OCI-M2 (cell line): Measurements from ENCODE around the gene MAP3K6.

Experiments
- DNase-seq: peaks from one replicate; lab custom pipeline; 2025; ENCODE audit not compliant: unreplicated experiment; lab: John Stamatoyannopoulos, UW

MAP3K6 gene

GRCh38 chr1:27356619-27357280, 10.0 kb downstream of the MAP3K6 start:
- DNase-seq: no peak

DNA sequence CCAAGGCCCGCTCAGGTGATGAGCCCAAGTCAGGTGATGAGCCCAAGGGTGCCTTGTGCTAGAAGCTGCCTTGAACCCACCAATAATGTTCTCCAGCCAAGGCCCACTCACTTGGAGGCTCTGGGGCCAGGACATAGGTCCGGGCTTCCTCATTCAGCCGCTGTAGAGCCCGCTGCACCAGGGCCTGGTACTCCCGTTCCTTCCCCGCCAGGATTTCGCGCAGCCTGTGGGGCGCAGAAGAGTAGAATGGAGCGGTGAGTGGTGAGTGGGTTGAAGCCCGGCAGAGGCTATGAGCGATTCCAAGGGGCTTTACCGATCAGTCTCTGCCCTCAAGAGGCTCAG, 10.5 kb downstream of the MAP3K6 start:
- no peak for DNase-seq

DNA sequence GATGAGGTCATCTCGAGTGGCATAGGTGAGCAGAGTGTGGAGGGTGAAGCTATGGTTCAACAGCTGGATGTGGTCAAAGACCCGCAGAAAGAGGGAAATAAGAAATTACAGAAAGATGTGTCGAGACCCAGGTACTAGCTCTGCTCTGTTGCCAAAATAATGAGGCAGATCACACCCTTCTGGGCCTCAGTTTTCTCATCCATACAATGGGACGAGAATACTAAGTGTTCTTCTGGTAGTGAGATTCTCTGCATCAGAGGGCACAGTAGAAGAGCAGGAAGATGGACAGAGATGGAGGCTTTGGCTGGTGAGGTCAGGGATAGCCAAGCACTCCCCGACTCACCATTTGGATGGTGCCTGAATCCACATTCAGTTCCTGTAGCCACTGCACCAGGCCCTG, 11.1 kb downstream of the MAP3K6 start:
- DNase-seq: no peak

DNA sequence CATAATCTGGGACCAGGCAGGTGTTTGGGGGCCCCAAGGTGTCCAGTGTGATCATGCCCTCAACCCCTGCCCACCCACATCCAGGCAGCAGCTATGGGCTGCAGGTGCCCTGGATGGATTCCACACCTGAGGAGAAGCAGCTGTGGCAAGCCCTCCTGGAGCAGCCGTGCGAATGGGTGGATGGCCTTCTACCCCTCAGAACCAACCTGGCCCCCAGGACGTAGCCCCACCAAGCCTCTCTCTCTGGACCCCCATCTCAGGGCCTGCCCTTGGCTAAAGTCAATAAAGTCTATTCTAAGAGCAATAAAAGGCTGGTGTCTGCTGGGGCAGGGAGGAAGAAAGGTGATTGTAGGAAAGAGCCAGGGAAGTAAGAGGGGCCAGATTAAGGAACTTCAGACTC, 13.1 kb downstream of the MAP3K6 start:
- no peak for DNase-seq

DNA sequence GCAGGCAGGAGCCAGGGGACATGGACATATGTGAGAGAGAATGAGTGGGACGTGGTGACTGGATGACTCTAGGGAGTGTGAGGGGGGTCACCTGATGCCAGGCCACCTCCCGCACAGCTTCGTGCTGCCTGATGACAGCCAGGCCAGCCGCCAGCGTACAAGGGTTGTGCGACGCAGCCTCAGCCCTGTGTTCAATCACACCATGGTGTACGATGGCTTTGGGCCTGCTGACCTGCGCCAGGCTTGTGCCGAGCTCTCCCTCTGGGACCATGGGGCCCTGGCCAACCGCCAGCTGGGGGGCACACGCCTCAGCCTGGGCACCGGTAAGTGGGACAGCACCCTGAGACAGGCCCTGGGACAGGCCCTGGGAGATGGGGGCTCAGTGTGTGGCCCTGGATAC, 13.6 kb downstream of the MAP3K6 start:
- no peak for DNase-seq

DNA sequence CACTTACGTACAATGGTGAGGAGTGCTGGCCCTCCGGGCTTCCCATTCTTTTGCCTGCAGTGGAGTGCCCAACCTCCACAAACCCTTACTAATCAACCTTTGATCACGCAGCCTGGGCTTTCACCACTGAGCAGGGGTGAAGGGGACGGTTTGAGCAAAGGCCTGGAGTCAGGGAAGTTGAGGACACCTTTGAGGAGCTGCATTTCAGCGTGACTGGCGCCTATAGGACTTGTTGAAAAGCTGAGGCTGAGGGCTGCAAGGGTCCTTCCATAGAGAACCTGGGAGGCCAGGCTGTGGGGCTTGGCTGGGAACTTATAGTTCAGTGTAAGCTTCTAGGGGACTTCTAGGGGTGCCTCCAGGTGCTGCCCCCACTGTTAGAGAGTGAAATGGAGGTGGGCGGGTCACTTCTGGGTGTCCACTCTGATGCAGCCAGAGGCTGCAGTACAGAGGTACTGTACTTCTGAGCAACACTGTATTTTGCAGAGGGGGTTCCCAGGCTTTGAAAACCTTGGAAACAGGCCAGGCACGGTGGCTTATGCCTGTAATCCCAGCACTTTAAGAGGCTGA, 15.1 kb downstream of the MAP3K6 start:
- DNase-seq: no peak

DNA sequence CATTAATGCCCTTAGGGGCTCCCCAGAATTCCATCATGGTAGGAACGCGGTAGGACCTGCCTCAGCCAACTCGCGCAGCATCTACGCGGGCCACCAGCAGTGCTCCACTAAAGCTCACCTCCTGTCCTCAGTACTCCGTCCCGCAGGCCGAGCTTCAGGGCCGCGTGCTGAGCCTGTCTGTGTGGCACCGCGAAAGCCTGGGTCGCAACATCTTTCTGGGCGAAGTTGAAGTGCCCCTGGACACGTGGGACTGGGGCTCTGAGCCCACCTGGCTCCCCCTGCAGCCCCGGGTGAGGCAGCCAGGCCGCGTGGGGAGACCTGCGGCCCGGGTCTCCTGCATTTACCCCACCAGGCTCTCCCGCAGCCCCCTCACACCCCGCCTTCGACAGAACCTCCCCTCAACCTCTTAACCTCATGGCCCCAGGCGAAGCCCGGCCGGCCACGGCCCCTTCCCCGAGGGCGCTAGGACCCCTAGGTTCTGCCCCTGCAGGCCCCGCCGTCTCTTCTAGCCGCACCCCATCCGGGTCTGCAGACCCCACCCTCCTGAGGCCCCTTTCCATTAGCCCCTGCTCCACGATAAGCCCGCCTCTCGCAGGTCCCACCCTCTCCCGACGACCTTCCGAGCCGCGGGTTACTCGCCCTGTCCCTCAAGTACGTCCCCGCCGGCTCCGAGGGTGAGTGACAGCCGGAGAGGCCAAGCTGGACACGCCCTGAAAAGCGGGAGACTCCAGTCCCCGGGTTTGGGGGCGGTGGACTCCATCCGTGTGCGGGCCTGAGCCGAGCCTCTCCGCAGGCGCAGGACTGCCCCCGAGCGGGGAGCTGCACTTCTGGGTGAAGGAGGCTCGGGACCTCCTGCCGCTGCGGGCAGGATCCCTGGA, 15.9 kb downstream of the MAP3K6 start:
- DNase-seq: no peak

DNA sequence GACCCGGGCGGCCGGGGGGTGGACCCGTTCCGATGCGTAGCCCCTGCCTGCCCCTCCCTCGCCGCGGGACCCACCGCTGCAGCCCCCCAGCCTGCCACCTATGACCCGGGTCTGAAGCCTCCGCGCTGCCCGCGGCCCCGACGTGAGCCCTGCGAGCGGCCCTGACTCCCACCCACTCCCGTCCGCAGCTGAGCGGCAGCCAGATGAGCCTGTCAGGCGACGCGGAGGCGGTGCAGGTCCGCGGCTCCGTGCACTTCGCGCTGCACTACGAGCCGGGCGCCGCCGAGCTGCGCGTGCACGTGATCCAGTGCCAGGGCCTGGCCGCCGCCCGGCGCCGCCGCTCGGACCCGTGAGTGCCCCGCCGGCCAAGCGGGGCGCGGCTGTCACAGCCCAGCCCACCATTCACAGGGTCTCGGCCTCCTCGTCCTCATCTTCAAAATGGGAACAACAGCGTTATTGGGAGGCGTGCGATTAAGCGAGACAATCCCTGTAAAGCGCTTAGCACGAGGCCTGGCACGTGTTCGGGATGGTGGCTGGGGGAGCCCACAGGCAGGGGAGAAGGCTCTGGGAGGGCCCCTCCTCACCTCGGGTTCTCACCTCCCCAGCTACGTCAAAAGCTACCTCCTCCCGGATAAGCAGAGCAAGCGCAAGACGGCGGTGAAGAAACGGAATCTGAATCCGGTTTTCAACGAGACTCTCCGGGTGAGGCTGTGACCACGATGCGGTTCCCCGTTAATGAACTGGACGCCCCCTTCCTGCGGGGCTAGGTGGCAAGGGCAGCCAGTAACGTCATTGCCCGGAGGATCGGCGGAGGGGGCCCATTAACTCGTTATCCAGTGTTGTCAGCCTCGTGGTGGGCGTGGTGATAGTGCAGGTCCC, 16.7 kb downstream of the MAP3K6 start:
- no peak for DNase-seq

DNA sequence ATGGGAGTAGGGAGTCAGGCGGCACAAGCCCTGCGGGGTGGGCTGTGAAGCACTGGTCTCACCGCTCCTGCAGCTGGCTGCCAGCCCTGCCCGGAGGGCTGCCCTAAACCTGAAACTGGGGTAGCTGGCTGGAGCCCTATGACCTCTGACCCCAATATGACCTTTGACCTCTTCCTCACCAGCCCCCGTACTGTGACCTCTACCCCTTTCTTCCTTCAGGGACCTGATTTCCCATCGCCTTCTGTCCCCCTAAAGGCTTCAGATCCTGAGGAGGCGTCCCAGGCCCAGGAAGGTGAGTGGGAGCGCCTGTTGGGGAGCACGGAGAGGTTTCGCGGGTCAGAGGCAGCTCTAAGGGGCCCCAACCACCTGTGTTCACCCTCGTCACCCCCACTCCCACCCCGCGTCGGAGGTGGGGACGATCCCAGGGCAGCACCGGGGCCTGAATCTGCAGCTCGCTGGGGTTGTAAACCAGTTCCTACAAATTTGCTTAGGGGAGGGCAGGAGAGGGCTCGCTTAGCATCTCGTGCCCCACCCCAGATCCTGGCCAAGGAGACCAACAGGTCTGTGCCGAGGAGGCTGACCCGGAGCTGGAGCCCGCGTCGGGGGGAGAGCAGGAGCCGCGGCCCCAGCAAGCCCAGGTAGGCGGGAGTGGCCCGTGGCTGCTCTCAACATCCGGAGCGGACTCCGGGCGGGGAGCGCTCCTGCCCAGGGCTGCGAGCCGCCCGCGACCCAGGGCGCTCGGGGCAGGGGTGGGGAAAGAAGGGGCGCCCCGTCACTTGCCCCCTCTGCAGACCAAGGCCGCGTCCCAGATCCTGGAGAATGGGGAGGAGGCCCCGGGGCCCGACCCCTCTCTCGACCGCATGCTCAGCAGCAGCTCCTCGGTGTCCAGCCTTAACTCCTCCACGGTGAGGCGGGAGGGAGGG, 17.6 kb downstream of the MAP3K6 start:
- DNase-seq: no peak

- no peak for DNase-seq
Observed at GRCh38 chr1:27346991-27347624, 19.7 kb downstream of the MAP3K6 start.

- DNase-seq: no peak
Observed at GRCh38 chr1:27346357-27346756, 20.4 kb downstream of the MAP3K6 start.

DNA sequence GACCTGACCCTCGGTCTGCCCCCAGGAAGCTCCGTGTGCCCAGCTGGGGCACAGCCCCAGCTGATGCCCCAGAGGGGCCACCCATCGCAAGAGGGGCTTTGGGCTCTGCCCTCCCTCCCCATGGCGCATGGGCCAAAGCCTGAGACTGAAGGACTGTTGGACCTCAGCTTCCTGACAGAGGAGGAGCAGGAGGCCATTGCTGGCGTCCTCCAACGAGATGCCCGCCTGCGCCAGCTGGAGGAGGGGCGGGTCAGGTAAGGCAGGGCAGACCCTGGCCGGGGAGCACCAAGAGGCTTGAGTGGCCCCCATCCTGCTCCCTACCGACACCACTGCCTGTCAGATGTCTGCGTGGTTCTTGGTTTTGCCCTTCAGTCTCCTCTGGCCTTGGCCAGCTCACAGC, 21.5 kb downstream of the MAP3K6 start:
- no peak for DNase-seq

DNA sequence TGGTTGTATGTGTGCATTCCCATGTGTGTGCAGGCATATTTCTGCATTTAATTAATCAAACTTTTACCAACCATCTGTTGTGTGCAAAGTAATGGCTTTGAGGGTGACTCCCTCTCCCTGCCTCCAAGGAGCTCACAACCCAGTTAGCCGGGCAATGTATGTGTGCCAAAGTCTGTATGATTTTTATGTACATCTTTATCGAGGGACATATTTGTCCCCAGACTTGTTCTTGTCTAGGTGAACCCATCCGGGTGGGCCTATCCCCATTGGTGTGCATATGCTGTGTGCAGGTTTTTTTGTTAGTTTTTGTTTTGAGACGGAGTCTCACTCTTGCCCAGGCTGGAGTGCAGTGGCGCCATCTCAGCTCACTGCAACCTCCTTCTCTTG, 23.1 kb downstream of the MAP3K6 start:
- no peak for DNase-seq

DNA sequence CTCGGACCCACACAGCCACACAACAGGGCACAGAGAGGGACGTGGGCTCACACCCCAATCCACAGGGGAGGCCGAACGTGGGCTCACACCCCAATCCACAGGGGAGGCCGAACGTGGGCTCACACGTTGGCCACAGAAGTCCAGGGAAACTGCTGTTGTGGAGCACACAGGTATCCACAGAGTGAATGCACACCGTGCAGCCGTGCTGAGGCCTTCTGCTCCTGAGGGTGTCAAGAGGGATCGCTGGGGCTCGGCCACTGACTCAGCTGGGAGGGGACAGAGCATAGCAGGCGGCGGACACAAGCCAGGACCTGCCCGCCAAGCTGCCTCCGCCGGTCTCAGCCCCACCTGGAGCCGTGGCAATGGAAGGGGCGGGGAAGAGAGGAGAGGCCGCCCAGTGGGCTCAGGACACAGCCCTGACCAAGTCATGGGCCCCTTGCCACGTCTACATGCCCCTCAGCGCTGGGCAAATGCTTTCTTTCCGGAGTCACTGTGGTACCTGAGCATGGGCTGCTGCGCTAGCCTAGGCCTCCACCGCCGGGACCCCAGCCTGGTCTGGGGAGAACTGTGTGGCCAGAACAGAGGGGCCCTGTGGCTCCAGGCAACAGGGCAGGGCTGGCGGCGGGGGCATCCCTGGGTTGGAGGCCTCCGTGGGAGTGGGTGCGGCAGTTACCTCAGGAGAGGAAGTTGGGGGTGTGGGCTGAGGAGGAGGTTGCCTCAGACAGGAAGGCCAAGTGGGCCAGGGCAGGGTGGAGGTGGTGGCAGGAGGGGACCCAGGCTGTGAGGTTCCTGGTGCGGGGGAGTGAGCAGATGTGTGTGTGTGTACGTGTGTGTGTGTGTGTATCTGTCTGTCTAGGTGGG, 23.8 kb downstream of the MAP3K6 start:
- no peak for DNase-seq

- no peak for DNase-seq
Observed at GRCh38 chr1:27342391-27342777, 24.4 kb downstream of the MAP3K6 start.

DNA sequence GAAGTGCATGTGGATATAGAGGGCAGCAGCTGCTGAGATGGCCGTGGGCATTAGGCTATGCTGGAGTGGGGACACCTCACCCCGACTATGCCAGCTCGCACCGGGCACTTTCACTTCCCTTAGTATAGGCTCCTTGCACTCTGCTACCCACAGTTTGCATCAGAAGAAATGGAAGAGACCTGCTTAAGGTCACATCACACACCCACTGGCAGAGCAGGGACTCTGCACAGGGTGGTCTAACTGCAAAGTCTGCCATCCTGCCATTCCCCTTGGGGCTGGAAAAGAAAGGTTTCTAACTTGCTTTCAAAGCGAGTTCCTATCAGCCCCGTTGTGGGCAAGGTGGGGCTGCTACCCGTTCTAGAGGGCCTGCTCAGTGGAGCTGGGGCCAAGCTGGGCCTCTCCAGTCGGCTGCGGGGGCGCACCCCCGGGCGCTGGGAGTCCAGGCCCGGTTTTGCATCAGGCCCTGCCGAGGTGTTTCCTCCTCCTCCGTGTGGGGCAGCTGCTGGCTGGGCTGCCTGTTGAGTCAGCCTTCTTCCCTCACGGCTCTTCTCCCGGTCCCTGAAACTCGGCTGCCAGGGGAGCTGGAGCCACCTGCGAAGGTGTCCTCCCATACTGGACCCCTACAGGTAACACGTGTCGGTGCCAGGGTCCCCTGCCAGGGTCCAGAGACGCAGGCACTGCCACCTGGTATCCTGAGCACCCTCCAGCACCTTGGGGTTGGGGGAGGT, 25.1 kb downstream of the MAP3K6 start, which contains the start of gene SYTL1:
Gene SYTL1, plus strand, starts transcription at position 498 of the 728 bp plus-strand sequence. CDS start 3,313 bp downstream, outside the sequence.
- peak; percentile 35 for DNase-seq

GRCh38 chr1:27339213-27339612, 27.5 kb downstream of the MAP3K6 start:
- DNase-seq: no peak

DNA sequence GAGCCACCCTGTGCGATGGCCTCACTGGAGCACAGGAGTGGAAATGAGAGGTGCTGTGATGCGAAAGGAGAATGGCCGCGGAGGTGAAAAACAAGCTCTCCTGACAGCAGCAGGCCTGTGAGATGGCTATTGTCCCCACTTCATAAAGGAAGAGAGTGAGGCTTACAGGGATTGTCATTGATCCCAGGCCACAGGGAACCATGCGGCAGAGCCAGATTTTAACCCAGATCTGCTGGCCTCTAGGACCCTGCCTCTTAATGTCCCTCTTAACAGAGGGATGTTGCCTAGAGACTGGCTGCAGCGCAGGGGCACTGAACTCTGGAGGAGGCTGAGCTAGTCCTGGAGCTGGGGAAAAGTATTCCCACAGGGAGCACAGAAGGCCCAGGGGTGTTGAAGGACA, 28.0 kb downstream of the MAP3K6 start:
- DNase-seq: no peak
